GM18861 (cell line): ENCODE data around the gene YY1.
"Not testable (repeated sequence)": the region's sequence is repeated elsewhere in the genome, so short reads cannot be mapped to it uniquely, and the experiment has no call there.

Experiments used
- ATAC-seq: cut with Tn5 transposase; IDR thresholded peaks from one replicate; pipeline ENCODE4 v1.9.1; 2021; ENCODE audit not compliant: unreplicated experiment

Gene YY1

DNA sequence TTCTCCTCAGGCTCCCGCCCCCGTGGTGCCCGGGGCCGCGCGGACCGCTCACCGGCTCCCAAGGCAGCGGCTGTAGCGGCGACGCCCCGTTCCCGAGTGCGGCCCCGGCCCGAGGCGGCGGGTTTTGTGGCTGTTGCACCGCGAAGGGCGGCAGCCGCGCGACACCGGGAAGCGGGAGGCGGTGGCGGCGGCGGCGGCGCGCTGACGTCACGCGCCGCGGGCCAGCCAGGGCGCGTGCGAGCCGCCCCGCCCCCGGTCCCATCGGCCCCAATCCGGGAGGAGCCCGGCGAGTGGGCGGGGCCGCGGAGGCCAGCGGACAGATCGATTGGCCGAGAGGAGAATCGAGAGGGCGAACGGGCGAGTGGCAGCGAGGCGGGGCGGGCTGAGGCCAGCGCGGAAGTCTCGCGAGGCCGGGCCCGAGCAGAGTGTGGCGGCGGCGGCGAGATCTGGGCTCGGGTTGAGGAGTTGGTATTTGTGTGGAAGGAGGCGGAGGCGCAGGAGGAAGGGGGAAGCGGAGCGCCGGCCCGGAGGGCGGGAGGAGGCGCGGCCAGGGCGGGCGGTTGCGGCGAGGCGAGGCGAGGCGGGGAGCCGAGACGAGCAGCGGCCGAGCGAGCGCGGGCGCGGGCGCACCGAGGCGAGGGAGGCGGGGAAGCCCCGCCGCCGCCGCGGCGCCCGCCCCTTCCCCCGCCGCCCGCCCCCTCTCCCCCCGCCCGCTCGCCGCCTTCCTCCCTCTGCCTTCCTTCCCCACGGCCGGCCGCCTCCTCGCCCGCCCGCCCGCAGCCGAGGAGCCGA, at the start of gene YY1:
Gene YY1 (plus strand): TSS at position 726 of the 792 bp plus-strand sequence. CDS start 101 bp downstream, outside the sequence.
- ATAC-seq: peak; percentile 67

DNA sequence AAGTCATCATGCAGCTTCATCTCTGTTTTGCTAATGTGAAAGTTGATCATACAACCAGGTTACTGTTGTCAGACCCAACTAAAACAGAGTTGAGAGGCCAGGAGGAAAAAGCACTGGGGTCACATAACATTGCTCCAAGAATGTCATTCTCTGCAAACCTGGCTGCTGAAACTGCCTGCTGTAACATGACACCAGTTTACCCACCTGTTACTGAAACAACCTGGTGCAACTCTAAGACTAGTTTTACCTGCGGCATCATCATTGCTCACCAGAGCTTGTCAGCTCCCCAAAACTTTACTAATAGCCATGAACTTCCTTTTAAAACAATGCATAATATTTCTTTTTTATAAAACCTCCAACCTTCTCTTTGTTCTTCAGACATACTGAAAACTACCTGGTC, 48.8 kb upstream of the YY1 start:
- ATAC-seq: no peak

DNA sequence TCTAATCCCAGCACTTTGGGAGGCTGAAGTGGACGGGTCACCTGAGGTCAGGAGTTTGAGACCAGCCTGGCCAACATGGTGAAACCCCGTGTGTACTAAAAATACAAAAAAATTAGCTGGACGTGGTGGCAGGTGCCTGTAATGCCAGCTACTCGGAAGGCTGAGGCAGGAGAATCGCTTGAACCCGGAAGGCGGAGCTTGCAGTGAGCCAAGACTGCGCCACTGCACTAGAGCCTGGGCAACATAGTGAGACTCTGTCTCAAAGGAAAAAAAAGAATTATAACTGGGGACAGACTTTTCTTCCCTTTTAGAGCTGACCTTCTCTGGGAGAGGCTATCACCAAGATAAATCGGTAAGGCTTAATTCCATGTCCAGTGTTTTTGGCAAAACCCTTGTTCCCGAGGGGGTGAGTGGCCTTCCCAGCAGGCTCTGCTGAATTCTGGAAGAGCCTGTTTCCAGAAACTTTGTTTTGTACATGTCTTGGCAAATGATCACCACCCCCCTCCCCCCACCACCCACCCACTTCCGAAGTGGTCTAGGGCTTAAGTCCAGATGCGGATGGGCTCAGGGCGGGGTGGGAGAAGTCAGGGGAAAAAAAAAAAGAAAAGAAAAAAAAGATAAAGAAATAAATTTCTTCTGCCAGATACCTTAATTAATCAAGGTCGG, 47.2 kb upstream of the YY1 start:
- ATAC-seq: no peak

DNA sequence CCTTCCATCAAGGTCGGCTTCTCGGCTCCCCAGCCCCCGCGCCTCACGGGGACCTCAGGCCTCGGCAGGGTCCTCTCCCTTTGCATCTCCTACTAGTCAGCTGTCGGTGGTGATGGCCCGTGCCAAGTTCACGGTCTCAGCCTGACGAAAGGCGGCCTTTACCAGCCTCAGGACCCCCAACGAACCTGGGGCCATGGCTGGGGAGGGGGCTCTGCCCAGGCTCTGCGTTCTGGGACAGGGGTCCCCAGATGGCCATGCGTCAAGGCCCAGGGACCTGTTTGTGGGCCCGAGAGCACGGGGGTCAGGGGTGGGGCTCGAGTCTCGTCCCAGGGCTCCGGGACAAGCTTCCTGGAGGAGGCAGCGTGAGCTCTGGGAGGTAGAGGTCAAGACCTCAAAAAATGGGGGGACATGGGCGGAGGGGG, 46.7 kb upstream of the YY1 start:
- no peak for ATAC-seq

DNA sequence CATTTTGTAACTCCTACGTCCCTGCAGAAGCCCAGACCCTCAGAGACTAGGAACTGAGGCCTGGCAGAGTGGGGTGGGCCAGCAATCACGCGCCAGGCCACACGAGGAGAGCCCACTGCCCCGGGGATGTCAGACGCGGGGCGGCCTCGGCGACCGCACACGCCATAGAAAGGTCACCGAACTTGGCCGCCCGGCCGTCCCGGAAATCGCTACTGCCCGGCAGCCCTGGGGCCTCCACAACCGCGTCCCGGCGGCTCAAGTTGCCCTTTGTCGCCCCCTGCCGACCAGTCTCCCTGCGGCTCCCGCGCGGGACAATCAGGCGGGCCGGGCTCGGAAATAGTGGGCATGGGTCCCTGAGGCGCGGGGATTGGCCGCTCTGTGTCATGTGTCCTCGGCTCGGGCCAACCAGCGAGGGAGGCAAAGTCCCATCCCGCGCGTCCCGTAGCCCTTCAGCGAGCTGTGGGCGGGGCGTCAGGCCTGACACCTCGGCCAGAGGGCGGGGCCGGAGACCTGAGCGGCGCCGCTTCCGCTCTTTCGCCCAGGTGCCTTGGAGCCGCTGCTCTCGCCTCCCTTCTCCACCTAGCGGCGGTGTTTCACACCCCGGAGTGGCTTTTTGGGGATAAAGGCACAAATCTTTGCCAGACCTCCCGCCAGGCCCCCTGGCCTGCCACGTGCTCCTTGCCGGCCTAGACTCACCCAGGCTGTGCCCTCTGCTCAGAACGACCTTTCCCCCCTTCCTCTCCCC, 46.1 kb upstream of the YY1 start:
- ATAC-seq: peak; percentile 97

DNA sequence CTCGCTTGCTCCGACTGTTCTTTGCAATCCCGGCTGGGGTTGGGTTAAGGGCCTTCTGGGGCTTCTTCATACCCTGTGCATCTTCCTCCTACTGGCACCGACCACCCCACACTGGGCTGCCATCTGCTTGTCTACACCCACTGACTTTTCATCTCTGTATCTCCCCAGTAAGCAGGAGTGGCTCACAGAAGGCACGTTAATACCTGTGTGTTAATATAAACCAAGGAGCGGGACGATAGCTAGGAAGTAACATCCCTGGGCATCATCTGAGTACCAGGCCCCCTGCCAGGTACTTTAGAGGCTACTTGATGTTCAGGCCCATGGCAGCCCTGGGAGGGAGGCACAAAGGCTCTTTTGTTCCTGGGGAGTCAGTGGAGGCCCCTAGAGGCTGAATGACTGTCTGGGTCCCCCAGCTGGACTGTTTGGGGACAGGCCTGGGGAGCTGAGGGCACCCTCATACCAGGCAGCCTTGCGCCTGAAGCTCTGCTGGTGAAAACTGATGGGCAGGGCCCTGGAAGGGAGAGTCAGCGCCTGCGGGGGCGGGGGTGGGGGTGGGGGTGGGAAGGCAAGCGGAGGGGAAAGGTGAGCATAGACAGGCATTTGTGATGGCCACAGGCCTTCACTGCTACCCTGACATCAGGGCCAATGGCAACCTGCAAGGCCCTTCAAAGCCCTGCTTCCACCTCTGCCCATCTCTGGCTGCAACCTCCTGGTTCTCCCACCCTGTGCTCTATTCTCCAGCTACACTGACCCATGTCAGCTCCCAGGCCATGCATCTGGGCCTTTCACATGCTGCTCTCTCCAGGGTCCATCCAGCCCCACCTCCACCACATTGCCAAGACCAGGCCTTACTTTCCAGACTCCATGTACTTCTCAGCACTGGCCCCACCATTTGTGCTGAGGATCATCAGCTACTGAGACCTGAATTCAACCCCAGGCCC, 45.3 kb upstream of the YY1 start:
- no peak for ATAC-seq

DNA sequence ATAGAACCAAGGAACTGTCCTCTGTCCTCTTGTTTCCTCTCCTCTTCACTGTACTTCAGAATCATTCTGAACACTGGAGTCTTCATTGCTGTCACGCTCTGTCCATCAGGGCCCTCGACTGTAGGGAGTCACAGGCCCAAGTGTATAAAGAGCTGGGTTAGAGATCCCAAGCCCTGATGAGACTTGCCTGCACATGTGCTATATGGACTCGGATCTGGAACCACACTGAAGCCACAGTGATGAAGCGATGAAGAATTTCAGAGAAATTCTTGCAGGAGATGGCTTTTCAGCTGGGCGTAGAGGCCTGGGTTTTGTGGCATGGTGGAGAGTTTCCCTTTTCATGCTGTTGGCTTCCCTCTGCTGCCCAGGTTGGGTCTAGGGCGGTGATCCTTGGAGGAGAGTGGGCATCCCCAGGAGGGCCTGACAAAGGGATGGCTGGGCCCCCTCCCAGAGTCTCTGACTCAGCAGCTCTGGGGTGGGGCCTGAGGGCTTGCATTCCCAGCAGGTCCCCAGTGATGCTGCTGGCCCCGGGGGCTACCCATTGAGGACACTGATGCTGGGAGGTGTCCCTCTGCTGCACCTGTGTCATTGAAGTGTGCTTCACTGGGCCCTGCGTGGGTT, 39.6 kb upstream of the YY1 start:
- ATAC-seq: no peak

DNA sequence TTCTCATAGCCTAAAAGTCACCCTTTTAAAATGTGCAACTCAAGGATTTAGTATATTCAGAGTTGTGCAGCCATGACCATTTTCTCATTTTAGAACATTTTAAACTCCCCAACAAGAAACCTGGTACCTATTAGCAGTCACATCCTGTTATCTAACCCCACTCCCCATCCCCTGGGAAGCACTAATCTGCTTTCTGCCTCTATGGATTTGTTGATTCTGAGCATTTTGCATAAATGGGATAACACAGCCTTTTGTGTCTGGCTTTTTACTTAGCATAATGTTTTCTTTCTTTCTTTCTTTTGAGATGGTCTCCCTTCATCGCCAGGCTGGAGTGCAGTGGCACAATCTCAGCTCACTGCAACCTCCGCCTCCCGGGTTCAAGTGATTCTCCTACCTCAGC, 38.6 kb upstream of the YY1 start:
- no peak for ATAC-seq

DNA sequence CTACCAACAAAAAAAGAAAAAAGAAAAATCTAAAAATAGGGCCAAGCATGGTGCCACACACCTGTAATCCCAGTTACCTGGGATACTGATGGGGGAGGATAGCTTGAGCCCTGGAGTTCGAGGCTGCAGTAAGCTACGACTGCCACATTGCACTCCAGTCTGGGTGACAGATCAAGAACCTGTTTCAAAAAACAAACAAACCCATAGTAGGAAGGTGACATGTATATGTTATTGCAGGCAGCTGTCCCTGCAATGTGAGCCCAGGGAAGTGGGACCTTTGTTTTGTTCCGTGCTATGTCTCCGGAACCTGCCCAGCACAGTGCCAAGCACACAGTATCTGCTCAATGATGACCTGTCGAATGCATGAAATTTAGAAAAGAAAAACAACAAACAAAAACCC, 37.2 kb upstream of the YY1 start:
- ATAC-seq: no peak

DNA sequence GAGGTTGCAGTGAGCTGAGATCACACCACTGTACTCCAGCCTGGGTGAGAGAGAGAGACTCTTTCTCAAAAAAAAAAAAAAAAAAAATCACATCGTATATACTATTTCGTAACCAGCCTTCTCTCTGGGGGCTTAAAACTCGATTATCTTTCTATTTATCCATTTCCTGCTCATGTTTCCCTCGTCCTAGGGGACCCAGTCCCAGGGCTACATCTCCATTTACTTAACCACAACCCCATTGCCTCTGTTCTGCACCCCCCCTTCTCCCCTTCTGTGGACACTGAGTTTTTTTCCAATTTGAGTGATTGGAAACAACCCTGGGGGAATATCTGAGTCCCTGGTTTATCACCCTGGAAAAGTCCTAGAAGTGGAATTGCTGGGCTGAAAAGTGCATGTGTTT, 36.2 kb upstream of the YY1 start:
- ATAC-seq: no peak

DNA sequence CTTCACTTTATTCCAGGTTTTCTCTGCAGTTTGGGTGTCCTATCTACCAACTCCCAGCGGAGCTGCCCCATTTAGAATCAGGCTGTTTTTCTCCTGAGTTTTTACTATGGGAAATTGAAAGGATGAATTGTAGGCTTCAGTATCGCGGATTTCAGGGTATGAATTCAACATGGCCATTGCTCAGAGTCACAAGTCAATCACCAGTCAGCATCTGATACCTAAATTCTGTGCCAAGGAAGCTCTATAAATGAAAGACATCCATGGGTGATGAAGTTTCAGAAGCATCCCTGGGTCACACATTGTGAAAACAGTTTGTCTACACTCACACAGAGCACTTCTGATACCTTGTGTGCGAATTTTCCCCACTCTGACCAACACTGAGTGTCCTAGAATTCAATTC, 35.8 kb upstream of the YY1 start:
- ATAC-seq: no peak

DNA sequence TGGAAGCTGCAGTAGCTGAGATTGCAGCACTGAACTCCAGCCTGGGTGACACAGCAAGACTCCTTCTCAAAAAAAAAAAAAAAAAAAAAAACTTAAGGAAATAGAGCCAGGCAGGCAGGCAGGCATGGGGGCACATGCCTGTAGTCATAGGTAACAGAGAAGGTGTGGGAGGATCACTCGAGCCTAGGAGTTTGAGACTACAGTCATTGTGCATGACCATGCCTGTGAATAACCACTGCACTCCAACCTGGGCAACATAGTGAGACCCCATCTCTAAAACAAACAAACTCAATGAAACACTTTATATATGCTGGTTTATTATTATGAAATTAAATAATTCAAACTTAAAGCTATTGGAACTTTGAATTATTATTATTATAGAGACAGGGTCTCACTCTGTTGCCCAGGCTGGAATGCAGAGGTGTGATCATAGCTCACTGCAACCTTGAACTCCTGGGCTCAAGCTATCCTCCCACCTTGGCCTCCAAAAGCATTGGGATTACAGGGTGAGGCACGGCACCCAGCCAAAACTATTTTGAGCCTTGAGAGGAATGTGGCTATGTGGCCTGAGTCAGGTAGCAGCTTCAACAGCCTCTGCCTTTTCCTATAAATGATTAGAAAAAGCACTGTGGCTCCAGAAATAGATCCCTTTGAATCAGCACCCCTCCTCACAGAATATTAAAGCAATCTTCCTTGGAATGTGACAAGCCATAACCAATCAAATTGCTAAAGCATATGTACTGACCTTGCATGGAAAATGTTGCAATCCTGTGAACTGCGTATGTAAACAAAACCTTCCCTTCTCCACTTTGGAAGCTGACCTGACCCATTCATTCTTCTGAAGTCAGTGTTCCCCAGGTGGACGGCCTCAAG, 34.7 kb upstream of the YY1 start:
- ATAC-seq: no peak

DNA sequence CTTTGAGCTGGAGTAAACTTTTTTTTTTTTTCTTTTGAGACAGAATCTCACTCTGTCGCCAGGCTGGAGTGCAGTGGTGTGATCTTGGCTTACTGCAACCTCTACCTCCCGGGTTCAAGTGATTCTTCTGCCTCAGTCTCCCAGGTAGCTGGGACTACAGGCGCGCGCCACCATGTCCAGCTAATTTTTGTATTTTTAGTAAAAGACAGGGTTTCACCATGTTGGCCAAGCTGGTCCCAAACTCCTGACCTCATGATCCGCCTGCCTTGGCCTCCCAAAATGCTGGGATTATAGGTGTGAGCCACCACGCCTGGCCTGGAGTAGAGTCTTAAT, 34.1 kb upstream of the YY1 start:
- not testable (repeated sequence) for ATAC-seq

DNA sequence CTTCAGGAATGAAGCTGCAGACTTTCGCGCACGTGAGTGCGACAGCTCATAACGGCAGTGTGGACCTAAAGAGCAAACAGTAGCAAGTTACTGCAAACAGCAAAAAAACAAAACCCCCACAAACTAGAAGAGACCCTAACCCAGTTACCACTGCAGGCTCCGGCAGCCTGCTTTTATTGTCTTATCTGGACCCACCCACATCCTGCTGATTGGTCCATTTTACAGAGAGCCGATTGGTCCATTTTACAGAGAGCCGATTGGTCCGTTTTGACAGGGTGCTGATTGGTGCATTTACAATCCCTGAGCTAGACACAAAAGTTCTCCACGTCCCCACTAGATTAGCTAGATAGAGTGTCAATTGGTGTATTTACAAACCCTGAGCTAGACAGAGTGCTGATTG, 31.4 kb upstream of the YY1 start:
- ATAC-seq: not testable (repeated sequence)

DNA sequence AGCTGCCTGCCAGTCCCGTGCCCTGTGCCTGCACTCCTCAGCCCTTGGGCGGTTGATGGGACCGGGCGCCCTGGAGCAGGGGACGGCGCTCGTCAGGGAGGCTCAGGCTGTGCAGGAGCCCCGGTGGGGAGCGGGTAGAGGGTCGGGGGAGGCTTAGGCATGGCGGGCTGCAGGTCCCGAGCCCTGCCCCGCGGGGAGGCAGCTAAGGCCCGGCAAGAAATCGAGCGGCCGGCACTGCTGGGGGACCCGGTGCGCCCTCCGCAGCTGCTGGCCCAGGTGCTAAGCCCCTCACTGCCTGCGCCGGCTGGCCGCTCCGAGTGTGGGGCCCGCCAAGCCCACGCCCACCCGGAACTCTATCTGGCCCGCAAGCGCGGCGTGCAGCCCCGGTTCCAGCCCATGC, 30.8 kb upstream of the YY1 start:
- ATAC-seq: not testable (repeated sequence)

DNA sequence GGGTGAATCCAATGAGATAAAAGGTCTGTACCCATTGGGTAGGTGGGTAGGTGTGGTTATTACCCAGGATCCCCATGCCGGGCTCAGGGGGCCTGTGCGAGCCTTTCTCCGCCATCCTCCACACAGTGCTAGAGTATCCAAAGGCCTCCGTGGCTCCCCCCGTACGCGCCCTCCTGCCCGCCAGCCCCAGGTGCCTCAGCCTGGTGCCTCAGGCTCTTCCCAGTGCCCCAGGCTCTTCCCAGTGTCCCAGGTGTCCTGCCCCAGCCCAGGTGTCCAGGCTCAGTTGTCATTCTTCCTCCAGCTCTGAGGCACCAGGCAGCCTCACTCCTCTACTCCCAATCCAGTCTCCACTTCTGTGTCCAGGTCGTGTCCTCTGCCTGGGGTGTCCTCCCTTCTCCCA, 27.6 kb upstream of the YY1 start:
- no peak for ATAC-seq

DNA sequence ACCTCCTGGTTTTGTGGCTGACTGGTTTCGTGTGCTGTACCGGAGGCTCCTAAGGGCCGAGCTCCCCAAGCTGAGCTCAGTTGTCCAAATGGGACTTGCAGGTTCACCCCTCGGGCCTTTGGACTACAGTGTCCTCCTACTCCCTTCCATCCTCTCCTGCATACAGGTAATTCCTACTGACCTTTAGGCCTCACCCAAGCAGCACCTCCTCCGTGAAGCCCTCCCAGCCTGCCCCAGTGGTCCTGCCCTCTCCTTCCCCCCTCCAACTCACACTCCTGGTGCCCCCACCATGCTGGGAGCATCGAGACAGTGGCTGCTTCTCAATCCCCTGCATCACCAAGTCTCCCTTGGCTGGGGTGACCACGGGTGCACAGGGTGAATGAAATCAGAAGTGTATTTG, 27.1 kb upstream of the YY1 start:
- no peak for ATAC-seq

DNA sequence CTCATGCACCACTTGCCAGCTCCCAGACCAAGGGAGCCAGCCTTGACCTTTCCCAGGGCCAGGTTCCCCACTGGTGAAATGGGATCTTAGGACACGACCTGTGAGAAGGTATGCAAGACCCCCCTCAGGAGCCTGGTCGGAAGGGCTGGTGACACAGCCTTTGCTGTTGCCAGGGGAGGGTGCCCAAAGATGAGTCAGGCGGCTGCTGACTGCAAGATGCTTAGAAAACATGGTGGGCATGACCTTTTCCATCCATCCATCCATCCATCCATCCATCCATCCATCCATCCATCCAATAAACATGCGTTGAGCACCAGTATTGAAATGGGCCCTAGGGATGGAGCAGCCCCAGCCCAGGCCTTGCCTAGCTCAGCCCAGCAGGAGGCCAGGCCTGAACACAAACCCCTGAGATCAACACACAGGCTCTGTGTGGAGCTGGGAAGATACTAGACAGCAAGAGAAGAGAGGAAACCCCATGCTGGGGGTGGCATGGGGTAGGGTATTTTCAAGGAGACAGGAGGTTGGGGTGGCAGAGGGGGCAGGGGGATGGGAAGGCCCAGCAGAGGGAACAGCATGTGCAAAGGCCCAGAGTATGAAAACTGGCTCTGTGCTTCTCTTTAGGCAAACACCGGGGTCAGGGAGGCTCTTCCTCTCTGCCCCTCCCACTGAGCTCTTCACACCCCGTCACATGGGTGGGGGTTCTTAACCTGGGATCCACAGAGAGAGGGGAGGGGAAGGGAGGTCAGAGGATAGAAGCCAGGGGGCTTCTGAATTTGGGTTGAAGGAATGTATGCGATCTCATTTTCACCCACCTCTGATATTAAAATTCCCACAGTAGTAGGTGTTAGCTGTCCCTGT, 26.2 kb upstream of the YY1 start:
- no peak for ATAC-seq

DNA sequence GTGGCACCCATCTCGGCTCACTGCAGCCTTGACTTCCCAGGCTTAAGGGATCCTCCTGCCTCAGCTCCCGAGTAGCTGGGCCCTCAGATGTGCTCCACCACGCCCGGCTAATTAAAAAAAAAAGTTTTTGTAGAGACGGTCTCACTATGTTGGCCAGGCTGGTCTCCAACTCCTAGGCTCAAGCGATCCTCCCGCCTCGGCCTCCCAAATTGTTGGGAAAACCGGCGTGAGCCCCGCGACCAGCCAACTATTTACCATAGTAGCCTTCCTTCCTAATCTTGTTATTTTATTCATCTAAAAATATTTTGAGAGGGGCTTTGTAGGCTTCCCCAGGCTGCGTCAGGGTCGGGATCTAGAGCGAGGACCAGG, 25.4 kb upstream of the YY1 start:
- no peak for ATAC-seq
